ENCODE results near the gene C13orf42.
"Not testable (repeated sequence)": the region's sequence is repeated elsewhere in the genome, so short reads cannot be mapped to it uniquely, and the experiment has no call there.

Gene C13orf42

GRCh38 chr13:51118809-51119431 is 7.8 kb upstream of the C13orf42 start:
- no peak for DNase-seq

DNA sequence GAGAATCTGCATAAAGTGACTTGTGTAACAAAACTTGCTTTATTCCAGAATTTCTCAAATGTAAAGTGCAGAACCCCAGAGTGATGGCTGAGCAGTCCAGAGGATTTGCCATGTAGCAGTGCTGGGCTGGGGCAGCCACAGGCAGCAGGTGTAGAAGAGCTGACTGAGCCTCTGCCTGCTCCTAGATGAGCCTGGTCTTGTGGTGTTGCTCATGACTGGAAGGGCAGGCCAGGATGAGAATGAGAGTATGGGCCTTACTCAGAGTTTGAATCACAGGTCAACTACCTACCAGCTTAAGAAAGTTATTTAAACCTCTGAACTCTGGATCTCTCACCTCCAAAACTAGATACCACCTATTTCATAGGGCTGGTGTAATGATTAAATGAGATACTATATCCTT is 2.9 kb upstream of the C13orf42 start:
- no peak for DNase-seq

- no peak for DNase-seq
Measured at GRCh38 chr13:51113186-51113881, 2.3 kb upstream of the C13orf42 start.

- no peak for DNase-seq
Measured at GRCh38 chr13:51112771-51113170, 1.7 kb upstream of the C13orf42 start.

DNA sequence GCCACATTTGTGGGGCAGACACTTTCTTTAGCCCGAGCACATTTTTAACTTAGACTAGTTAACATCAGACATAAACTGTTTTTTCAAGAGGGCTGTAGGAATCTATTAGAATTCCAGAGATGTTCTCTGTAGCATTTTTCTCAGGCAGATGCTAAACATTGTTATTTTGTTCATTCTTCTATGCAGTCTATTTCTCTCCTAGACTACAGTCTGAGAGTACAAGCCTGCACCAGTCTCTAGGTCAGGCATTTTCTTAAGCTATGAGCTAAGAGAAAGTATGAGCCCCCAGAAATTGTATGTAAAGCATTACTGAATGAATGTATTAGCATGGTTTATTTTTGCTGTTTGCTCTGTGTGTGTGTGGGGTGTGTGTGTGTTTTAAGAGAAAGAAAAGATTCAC is 923 bp upstream of the C13orf42 start:
- DNase-seq: no peak

DNA sequence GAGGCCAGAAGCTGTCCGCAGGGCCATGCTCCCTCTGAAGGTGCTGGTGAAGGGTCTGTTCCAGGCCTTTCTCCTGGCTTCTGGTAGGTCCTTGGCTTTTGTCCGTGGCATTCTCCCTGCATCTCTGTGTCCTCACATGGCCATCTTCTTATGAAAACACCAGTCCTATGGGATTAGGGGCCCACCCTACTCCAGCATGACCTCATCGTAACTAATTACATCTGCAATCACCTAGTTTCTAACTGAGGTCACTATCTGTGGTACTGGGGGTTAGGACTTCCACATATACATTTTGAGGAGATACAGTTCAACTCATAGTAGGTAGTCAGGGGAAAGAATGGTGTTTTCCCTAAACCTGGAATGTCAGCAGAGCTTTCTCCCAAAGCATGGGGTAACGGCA is 3.1 kb downstream of the C13orf42 start:
- DNase-seq: no peak

- no peak for DNase-seq
Measured at GRCh38 chr13:51105046-51105445, 6.0 kb downstream of the C13orf42 start.

DNA sequence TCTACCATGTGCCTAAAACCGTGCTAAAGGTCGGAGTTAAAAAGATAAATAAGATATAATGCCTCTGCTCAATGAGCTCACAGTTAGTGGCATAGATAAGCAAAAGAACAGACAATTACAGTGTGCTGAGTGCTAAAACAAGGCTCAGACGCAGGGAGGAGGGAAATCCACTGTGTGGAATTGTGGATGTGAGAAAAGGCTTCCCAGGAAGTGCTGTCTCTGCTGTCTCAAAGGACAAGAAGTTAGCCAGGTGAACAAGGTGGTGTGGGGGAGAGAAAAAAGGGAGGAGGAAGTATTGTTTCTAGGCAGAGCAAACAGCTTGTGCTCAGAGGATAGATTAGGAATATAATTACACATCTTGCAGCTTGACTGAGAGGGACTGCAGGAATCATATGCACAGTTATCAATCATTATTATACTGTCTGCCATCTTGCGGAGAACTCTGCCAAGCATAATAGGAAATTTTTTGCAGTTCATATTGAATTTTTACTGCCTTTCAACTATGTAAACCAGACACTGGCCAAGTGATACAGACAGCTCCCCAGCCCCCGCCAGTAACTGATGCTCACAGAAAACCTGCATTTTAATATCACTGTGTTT is 9.3 kb downstream of the C13orf42 start:
- DNase-seq: no peak

DNA sequence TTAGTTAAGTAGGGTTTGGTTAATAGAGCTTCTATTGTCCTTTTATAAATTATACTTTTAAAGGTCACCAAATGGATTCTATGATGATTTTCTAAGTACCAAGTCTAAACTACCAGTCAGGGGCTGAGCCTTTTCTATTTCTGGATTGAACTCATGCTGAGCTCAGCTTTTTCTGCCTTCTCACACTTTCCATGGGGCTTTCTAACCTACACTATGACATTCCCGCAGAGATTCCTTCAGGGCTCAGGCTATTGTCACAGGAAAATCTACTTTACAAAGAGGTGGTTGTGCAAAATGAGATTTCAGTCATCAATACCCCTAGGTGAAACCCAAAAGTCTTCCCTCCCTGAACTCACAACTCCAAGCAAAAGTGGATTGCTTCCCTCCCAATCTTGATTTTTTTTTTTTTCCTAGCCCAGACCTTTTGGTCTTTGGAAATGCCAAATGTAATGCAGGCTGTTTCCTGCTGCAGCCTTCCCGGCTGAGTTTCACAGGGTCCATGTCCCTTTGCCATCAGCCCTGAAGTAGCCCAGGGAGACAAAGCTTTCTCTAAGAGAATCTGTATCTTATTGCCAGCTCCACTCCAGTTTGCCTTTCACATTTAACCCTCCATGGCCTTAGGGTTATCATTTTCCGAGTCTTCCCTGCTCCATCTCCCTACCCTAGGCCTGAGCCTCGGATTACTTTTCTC is 13.6 kb downstream of the C13orf42 start:
- DNase-seq: no peak

GRCh38 chr13:51096131-51096530 is 14.9 kb downstream of the C13orf42 start:
- no peak for DNase-seq

- no peak for DNase-seq
Measured at GRCh38 chr13:51093574-51093973, 17.5 kb downstream of the C13orf42 start.

GRCh38 chr13:51091839-51092238 is 19.2 kb downstream of the C13orf42 start:
- DNase-seq: no peak

GRCh38 chr13:51083706-51084105 is 27.4 kb downstream of the C13orf42 start:
- no peak for DNase-seq

DNA sequence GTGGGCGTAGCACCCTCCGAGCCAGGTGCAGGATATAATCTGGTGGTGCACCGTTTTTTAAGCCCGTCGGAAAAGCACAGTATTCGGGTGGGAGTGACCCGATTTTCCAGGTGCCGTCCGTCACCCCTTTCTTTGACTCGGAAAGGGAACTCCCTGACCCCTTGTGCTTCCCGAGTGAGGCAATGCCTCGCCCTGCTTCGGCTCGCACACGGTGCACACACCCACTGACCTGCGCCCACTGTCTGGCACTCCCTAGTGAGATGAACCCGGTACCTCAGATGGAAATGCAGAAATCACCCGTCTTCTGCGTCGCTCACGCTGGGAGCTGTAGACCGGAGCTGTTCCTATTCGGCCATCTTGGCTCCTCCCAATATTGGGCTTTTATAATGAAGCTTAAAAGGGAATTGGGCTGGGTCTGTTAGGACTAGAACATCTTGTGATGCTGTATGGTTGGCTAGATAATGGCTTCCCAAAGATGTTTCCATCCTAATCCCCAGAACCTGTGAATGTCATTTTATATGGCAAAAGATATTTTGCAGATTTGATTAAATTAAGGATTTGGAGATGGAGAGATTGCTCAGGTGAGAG is 30.5 kb downstream of the C13orf42 start:
- DNase-seq: not testable (repeated sequence)

DNA sequence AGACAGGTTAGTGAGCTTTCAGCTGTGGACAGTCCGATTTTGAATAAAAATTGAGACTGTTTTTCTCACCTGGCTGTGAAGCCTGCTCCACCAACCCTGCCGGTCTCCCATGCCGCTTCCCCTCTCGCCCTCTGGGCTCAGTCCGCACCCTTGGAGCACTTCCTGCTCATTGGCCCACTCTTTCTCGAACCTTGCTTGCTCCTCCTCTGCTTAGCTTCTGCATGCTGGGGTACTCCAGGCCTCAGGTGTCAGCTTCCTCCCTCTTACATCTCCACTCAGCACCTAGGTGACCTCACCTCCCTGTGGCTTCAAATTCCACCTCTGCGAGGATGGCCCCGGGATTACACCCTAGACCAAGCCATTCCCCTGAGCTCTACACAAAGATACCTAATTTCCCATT is 39.6 kb downstream of the C13orf42 start:
- DNase-seq: no peak

GRCh38 chr13:51070005-51070649 is 40.9 kb downstream of the C13orf42 start:
- DNase-seq: peak; percentile 75

- no peak for DNase-seq
Measured at GRCh38 chr13:51068501-51068900, 42.6 kb downstream of the C13orf42 start.

DNA sequence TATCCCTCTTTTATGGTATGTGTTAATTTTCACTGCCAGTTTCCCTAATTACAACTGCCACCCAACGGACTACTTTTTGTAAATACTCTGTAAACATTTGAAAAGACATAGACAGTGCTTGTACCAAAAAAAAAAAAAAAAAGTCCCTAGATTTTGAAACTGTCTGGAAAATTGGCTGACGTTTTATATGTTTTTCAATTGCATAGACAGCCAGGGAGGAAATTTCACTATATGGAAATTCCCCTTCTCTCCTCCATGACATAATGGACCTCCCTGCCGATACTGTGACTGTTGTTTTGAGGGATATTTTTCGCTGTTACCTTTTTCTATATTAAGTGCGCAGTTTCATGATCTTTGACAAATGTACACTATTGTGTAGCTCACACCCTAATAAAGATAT is 43.4 kb downstream of the C13orf42 start:
- DNase-seq: no peak

DNA sequence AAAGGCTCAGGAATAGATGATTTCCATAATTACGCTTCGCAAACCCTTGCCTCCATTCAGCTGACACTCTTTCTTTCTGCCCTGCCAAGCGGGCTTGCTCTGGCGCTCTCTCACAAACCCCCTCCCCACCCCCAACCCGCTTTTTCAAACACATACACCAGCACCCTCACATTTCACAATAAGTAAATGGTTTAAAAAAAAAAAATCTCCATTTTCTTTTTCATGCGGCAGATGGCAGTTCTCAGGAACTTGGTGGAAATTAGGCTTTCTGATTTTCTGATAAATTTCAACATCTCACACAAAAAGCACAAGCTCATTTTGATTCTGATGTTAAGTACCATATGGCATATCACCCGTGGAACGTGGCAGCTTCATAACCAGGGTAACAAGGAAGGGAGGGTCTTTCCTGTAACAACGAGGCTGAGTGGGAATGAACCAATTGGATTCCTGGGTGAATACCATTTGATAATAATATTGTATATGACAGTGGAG is 43.8 kb downstream of the C13orf42 start:
- no peak for DNase-seq

GRCh38 chr13:51066091-51066831 is 44.8 kb downstream of the C13orf42 start:
- no peak for DNase-seq

GRCh38 chr13:51065372-51066090 is 45.5 kb downstream of the C13orf42 start:
- DNase-seq: no peak
